ENCODE data around the gene MLST8. TPM values are rescaled to one million over a fixed set of nuclear protein-coding genes. Genes with fewer than 3 reads are reported as not detected.
A peak's percentile ranks its signal among the peaks of the same experiment; 100 is the strongest.

MLST8 gene
- total and polyA plus RNA-seq, 2 donors (not counting 3 experiments of a cell fraction or from before 2014, with no cell fraction given) = 36.9 to 129 TPM

DNA sequence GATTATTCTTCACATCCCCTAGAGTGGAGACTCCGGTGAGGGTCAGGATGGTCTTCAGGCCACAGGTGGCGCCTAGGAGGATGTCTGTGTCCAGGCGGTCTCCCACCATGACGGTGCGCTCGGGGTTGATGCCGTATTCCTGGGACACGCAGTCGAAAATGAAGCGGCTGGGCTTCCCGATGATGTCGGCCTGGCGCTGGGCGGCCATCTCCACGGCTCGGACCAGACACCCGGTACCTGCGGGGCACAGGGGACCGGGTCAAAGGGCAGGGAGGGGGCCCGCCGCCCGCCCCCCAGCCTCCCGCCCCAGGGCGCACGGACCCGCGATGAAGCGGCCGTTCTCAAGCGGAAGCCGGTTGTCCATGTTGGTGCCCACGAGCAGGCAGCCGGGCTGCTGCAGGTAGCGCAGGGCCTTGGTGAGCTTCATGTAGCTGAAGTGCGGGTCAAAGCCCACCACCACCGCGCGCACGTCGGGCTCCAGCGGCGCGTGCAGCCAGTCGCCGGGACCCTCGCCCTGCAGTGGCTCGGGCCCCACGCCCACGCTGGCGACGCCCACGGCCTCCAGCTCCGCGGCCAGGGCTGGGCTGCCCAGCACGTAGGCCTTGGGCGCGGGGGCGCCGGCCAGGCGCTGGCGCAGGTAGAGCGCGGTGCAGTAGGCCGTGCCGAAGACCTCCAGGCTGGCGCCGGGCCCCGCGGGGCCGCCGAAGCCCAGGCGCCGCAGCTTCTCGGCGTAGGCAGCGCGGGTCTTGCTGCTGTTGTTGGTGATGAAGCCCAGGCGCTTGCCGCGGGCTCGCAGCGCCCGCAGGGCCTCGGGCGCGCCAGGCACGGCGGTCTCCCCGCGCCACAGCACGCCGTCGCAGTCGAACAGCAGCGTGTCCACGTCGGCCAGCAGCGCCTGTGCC is 8.8 kb downstream of the MLST8 start:
- CTCF ChIA-PET = interaction anchor here (1.0 to 1.3 kb wide), 4 partner anchors 9 to 74 kb away, joined by 3 to 7 read pairs (median 4); partner anchors contain the start of genes ECI1 and MLST8
- H3K27me3 ChIP-seq (ENCODE audit: control insufficient read depth in 2 of 2, insufficient read depth in 2 of 2, low read length in 2 of 2) = no peaks in the 10 kb centered on the region
- H3K36me3 ChIP-seq (ENCODE audit: control insufficient read depth in 2 of 2, extremely low read depth in 1 of 2, insufficient read depth in 2 of 2, low read length in 2 of 2) = peaks cover 0 to 8% of the 10 kb centered on the region in 2 experiments
- peak overlapping the region; percentile 50 for H3K27ac ChIP-seq (ENCODE audit: insufficient read depth, low read depth, low read length)
- H3K79me2 ChIP-seq (ENCODE audit: control insufficient read depth, insufficient read depth, low read length) = peaks cover 25% of the 10 kb centered on the region
- no peaks in the 10 kb centered on the region for H3K9me3 ChIP-seq (replicated peaks; ENCODE audit: control insufficient read depth, insufficient read depth, low read length)
- intact Hi-C loops (cut with micrococcal nuclease) (loop anchor here (2.0 kb wide), 1 partner anchor 59 kb away; the partner anchor contains the start of gene TRAF7), dilution Hi-C loops (cut with MboI; ENCODE audit: extremely low pct_ligation_motif_present, low sequenced_read_pairs) (no loop called here)
- peak overlapping the region; percentile 74 for H3K9ac ChIP-seq (replicated peaks; ENCODE audit: extremely low read depth, insufficient read depth, low read length)
- H3K4me3 ChIP-seq (replicated peaks in 1 of 3; ENCODE audit: insufficient read depth in 1 of 3, low read depth in 1 of 3, low read length in 3 of 3) = peak overlapping the region; percentile 74 to 75 (median 74)
- peak; percentile 11 for TF ChIP-seq POLR2A (IDR thresholded peaks at IDR 0.05; ENCODE audit: low read depth, low read length)
- TF ChIP-seq CTCF (IDR thresholded peaks at IDR 0.05; ENCODE audit: extremely low read depth in 1 of 2, insufficient read depth in 1 of 2, low read depth in 1 of 2, low read length in 2 of 2) = no peak
- TF ChIP-seq GATA2 (IDR thresholded peaks at IDR 0.05; ENCODE audit: insufficient read depth, insufficient read length, low read depth, low read length) = no peak
- no peak for TF ChIP-seq MAX (IDR thresholded peaks at IDR 0.05; ENCODE audit: insufficient read depth, insufficient read length)
- no peaks in the 10 kb centered on the region for H4K20me1 ChIP-seq (replicated peaks; ENCODE audit: control insufficient read depth, extremely low read depth, insufficient read depth, low read length)
- no peak for FAIRE-seq
- BruUV-seq (replicated peaks) = TSS peak; percentile 56
- H3K9me1 ChIP-seq (replicated peaks; ENCODE audit: control insufficient read depth, extremely low read depth, insufficient read depth, low read length) = no peaks in the 10 kb centered on the region
- DNase-seq (ENCODE audit: low read depth, low spot score) = peak; percentile 34
- peak overlapping the region; percentile 62 for H2AFZ ChIP-seq (ENCODE audit: low read depth, low read length)
- POLR2A ChIA-PET = interaction anchor here (2.2 kb wide), 1 partner anchor 59 kb away, joined by 15 read pairs; the partner anchor contains the start of gene TRAF7
- H3K4me1 ChIP-seq (ENCODE audit: control insufficient read depth, extremely low read depth, insufficient read depth, low read length) = peaks cover 15% of the 10 kb centered on the region
- peak overlapping the region; percentile 86 for H3K4me2 ChIP-seq (ENCODE audit: insufficient read depth, low read length)

Measured in endothelial cell of umbilical vein (primary cell).